GM19463 (cell line): Measurements from ENCODE around the gene ENPP1.
"Not testable (repeated sequence)": the region's sequence is repeated elsewhere in the genome, so short reads cannot be mapped to it uniquely, and the experiment has no call there.

Experiments used
- ATAC-seq: cut with Tn5 transposase; IDR thresholded peaks from one replicate; pipeline ENCODE4 v1.9.1; 2021; ENCODE audit warnings: mild to moderate bottlenecking, moderate library complexity; ENCODE audit not compliant: unreplicated experiment

The ENPP1 gene

GRCh38 chr6:131828080-131828479 is 20.3 kb downstream of the ENPP1 start:
- ATAC-seq: no peak

- no peak for ATAC-seq
These were observed 21.1 kb downstream of the ENPP1 start for GRCh38 chr6:131828951-131829350.

GRCh38 chr6:131831392-131831791 is 23.6 kb downstream of the ENPP1 start:
- ATAC-seq: no peak

GRCh38 chr6:131831886-131832285 is 24.1 kb downstream of the ENPP1 start:
- ATAC-seq: no peak

GRCh38 chr6:131832363-131832762 is 24.5 kb downstream of the ENPP1 start:
- ATAC-seq: no peak

- ATAC-seq: no peak
These were observed 30.2 kb downstream of the ENPP1 start for GRCh38 chr6:131838051-131838450.

- no peak for ATAC-seq
These were observed 31.6 kb downstream of the ENPP1 start for GRCh38 chr6:131839388-131839787.

- ATAC-seq: no peak
These were observed 32.6 kb downstream of the ENPP1 start for GRCh38 chr6:131840441-131840840.

- ATAC-seq: no peak
These were observed 33.2 kb downstream of the ENPP1 start for GRCh38 chr6:131840936-131841583.

GRCh38 chr6:131843768-131844167 is 35.9 kb downstream of the ENPP1 start:
- ATAC-seq: no peak

- ATAC-seq: no peak
These were observed 36.5 kb downstream of the ENPP1 start for GRCh38 chr6:131844243-131844841.

GRCh38 chr6:131846023-131846663 is 38.3 kb downstream of the ENPP1 start:
- ATAC-seq: no peak

GRCh38 chr6:131846905-131847304 is 39.1 kb downstream of the ENPP1 start:
- no peak for ATAC-seq

GRCh38 chr6:131849799-131850198 is 42.0 kb downstream of the ENPP1 start:
- ATAC-seq: no peak

GRCh38 chr6:131851049-131851769 is 43.4 kb downstream of the ENPP1 start:
- no peak for ATAC-seq

- ATAC-seq: no peak
These were observed 44.4 kb downstream of the ENPP1 start for GRCh38 chr6:131852200-131852599.

- no peak for ATAC-seq
These were observed 47.0 kb downstream of the ENPP1 start for GRCh38 chr6:131854803-131855202.

- ATAC-seq: no peak
These were observed 51.1 kb downstream of the ENPP1 start for GRCh38 chr6:131858765-131859415.

GRCh38 chr6:131859658-131860057 is 51.8 kb downstream of the ENPP1 start:
- ATAC-seq: not testable (repeated sequence)

- no peak for ATAC-seq
These were observed 53.6 kb downstream of the ENPP1 start for GRCh38 chr6:131861381-131861780.

GRCh38 chr6:131862476-131862875 is 54.7 kb downstream of the ENPP1 start:
- ATAC-seq: no peak
